ENCODE data around the gene GRK1. TPM values are rescaled to one million over a fixed set of nuclear protein-coding genes. Genes with fewer than 3 reads are reported as not detected.
A peak's percentile ranks its signal among the peaks of the same experiment; 100 is the strongest.

Gene GRK1
- total RNA-seq, 4 donors from 2014 or later: 0.07 to 0.12 TPM; not detected in 2

- H3K4me3 ChIP-seq: no peak overlapping the region
- TF ChIP-seq CTCF (IDR thresholded peaks at IDR 0.05) (no peak), POLR2A (IDR thresholded peaks at IDR 0.05) (no peak)
- H3K4me1 ChIP-seq: no peaks in the 10 kb centered on the region
- no peaks in the 10 kb centered on the region for H3K9me3 ChIP-seq
- peak; percentile 2 to 8 for DNase-seq
- no peaks in the 10 kb centered on the region for H3K27me3 ChIP-seq
- no peak overlapping the region for H3K27ac ChIP-seq
- no peaks in the 10 kb centered on the region for H3K36me3 ChIP-seq
- intact Hi-C loops (cut with DNase I; ENCODE audit: low total_unique reads): no loop called here
These were observed 719 bp upstream of the GRK1 start for GRCh38 chr13:113666329-113666670.

- H3K9me3 ChIP-seq: no peaks in the 10 kb centered on the region
- TF ChIP-seq POLR2A (IDR thresholded peaks at IDR 0.05) (no peak), CTCF (IDR thresholded peaks at IDR 0.05) (no peak)
- H3K4me1 ChIP-seq: no peaks in the 10 kb centered on the region
- DNase-seq: peak; percentile 8 to 13
- H3K4me3 ChIP-seq: no peak overlapping the region
- H3K27me3 ChIP-seq: no peaks in the 10 kb centered on the region
- H3K36me3 ChIP-seq: no peaks in the 10 kb centered on the region
- no peak overlapping the region for H3K27ac ChIP-seq
- intact Hi-C loops (cut with DNase I; ENCODE audit: low total_unique reads): no loop called here
These were observed 912 bp downstream of the GRK1 start for GRCh38 chr13:113667771-113668490.

- peak; percentile 5 to 11 for DNase-seq
- TF ChIP-seq POLR2A (IDR thresholded peaks at IDR 0.05): no peak
- TF ChIP-seq CTCF (IDR thresholded peaks at IDR 0.05): no peak
- Histone ChIP-seq H3K27me3 (no peaks in the 10 kb centered on the region), H3K4me3 (no peak overlapping the region), H3K9me3 (no peaks in the 10 kb centered on the region), H3K27ac (no peak overlapping the region), H3K36me3 (no peaks in the 10 kb centered on the region), H3K4me1 (no peaks in the 10 kb centered on the region)
- intact Hi-C loops (cut with DNase I; ENCODE audit: low total_unique reads): no loop called here
These were observed 1.5 kb downstream of the GRK1 start for GRCh38 chr13:113668491-113668971.

GRCh38 chr13:113669231-113669754 is 2.3 kb downstream of the GRK1 start:
- Histone ChIP-seq H3K27ac (no peak overlapping the region), H3K27me3 (no peaks in the 10 kb centered on the region), H3K9me3 (no peaks in the 10 kb centered on the region), H3K4me1 (no peaks in the 10 kb centered on the region), H3K36me3 (no peaks in the 10 kb centered on the region), H3K4me3 (no peak overlapping the region)
- peak; percentile 6 to 7 for DNase-seq
- intact Hi-C loops (cut with DNase I; ENCODE audit: low total_unique reads): no loop called here
- TF ChIP-seq POLR2A (IDR thresholded peaks at IDR 0.05) (no peak), CTCF (IDR thresholded peaks at IDR 0.05) (no peak)

- TF ChIP-seq CTCF (IDR thresholded peaks at IDR 0.05) (no peak), POLR2A (IDR thresholded peaks at IDR 0.05) (no peak)
- no peaks in the 10 kb centered on the region for H3K9me3 ChIP-seq
- no peaks in the 10 kb centered on the region for H3K4me1 ChIP-seq
- H3K4me3 ChIP-seq: no peak overlapping the region
- DNase-seq: peak; percentile 5 to 8
- H3K36me3 ChIP-seq: no peaks in the 10 kb centered on the region
- H3K27ac ChIP-seq: no peak overlapping the region
- H3K27me3 ChIP-seq: no peaks in the 10 kb centered on the region
- intact Hi-C loops (cut with DNase I; ENCODE audit: low total_unique reads): no loop called here
These were observed 2.8 kb downstream of the GRK1 start for GRCh38 chr13:113669755-113670341.

Measured in uterus (tissue), 4 donors.